DND-41 (cell line): ENCODE measurements around the gene FAM83C.

ENCODE experiments used
- ATAC-seq: fragments of 200-7000 bp; cut with Tn5 transposase; 3 replicates; pipeline ENCODE4 v1.9.1; 2021; ENCODE audit warnings: low read depth; ENCODE audit not compliant: insufficient read depth
- DNase-seq: peaks from one replicate; pipeline ENCODE4 v3.0.0-alpha.2; 2020
- H2AFZ ChIP-seq: 2 replicates; pipeline ENCODE4 v1.6.0; 2012; ENCODE audit warnings: low read depth, low read length
- H3K27ac ChIP-seq: 2 replicates; pipeline ENCODE4 v1.5.1; 2012; ENCODE audit warnings: low read length, inconsistent platforms
- H3K27me3 ChIP-seq: fragments of 200-600 bp; sonication (generic); 2 replicates; pipeline ENCODE4 v1.6.0; 2012; ENCODE audit warnings: low read length, mild to moderate bottlenecking, inconsistent platforms; ENCODE audit not compliant: insufficient read depth, poor library complexity
- H3K36me3 ChIP-seq: 2 replicates; pipeline ENCODE4 v1.5.1; 2012; ENCODE audit warnings: low read length, inconsistent platforms; ENCODE audit not compliant: insufficient read depth
- H3K4me1 ChIP-seq: 2 replicates; pipeline ENCODE4 v1.5.1; 2012; ENCODE audit warnings: mild to moderate bottlenecking, low read length; ENCODE audit not compliant: insufficient read depth
- H3K4me2 ChIP-seq: 2 replicates; pipeline ENCODE4 v1.6.0; 2012; ENCODE audit warnings: mild to moderate bottlenecking, moderate library complexity, low read length, inconsistent platforms; ENCODE audit not compliant: insufficient read depth
- H3K4me3 ChIP-seq, 2 experiments: fragments of 200-600 bp in 1 of 2; shearing (Covaris generic) in 1 of 2; 2 replicates each; pipeline ENCODE4 v1.5.1; 2012 to 2016; ENCODE audit warnings: inconsistent platforms in 2 of 2, low read length in 2 of 2, mild to moderate bottlenecking in 2 of 2, low read depth in 1 of 2, moderate library complexity in 1 of 2
- H3K79me2 ChIP-seq: 2 replicates; pipeline ENCODE4 v1.6.0; 2012; ENCODE audit warnings: low read length, inconsistent platforms; ENCODE audit not compliant: insufficient read depth
- H3K9ac ChIP-seq: 2 replicates; pipeline ENCODE4 v1.6.0; 2012; ENCODE audit warnings: low read depth, mild to moderate bottlenecking, inconsistent platforms, low read length, moderate library complexity
- H3K9me3 ChIP-seq: 2 replicates; pipeline ENCODE4 v1.5.1; 2012; ENCODE audit warnings: low read length, moderate library complexity, mild to moderate bottlenecking, inconsistent platforms; ENCODE audit not compliant: insufficient read depth, severe bottlenecking
- H4K20me1 ChIP-seq: 2 replicates; pipeline ENCODE4 v1.6.0; 2012; ENCODE audit warnings: low read length; ENCODE audit not compliant: insufficient read depth
- CTCF ChIP-seq: IDR thresholded peaks from 2 replicates; pipeline ENCODE4 v1.5.1; 2012; ENCODE audit warnings: borderline replicate concordance, low read length, moderate library complexity, mild to moderate bottlenecking; ENCODE audit not compliant: poor library complexity, severe bottlenecking; ENCODE audit errors: extremely low read depth
- EZH2 ChIP-seq: IDR thresholded peaks from 3 replicates; pipeline ENCODE4 v1.6.1; 2012; ENCODE audit warnings: borderline replicate concordance, low read depth, mild to moderate bottlenecking, moderate library complexity, low read length, inconsistent platforms; ENCODE audit not compliant: severe bottlenecking

The FAM83C gene

GRCh38 chr20:35293303-35294292 is 1.4 kb upstream of the FAM83C start:
- H2AFZ ChIP-seq, result no peak overlapping the region
- no peak overlapping the region for H3K9ac ChIP-seq
- DNase-seq (no peak), ATAC-seq (no peak)
- TF ChIP-seq CTCF (no peak), EZH2 (no peak)
- H3K27me3 ChIP-seq, result no peaks in the 10 kb centered on the region
- no peak overlapping the region for H3K4me2 ChIP-seq
- H4K20me1 ChIP-seq, result no peaks in the 10 kb centered on the region
- no peaks in the 10 kb centered on the region for H3K79me2 ChIP-seq
- H3K9me3 ChIP-seq, result no peaks in the 10 kb centered on the region
- no peaks in the 10 kb centered on the region for H3K4me1 ChIP-seq
- H3K4me3 ChIP-seq, result no peak overlapping the region
- no peaks in the 10 kb centered on the region for H3K36me3 ChIP-seq
- no peak overlapping the region for H3K27ac ChIP-seq

GRCh38 chr20:35292504-35293285 is 470 bp upstream of the FAM83C start:
- H3K79me2 ChIP-seq, result no peaks in the 10 kb centered on the region
- H3K9ac ChIP-seq, result no peak overlapping the region
- no peaks in the 10 kb centered on the region for H3K36me3 ChIP-seq
- TF ChIP-seq CTCF (no peak), EZH2 (no peak)
- ATAC-seq (no peak), DNase-seq (no peak)
- no peak overlapping the region for H3K27ac ChIP-seq
- no peaks in the 10 kb centered on the region for H4K20me1 ChIP-seq
- no peaks in the 10 kb centered on the region for H3K4me1 ChIP-seq
- H2AFZ ChIP-seq, result no peak overlapping the region
- H3K9me3 ChIP-seq, result no peaks in the 10 kb centered on the region
- H3K27me3 ChIP-seq, result no peaks in the 10 kb centered on the region
- H3K4me2 ChIP-seq, result no peak overlapping the region
- H3K4me3 ChIP-seq, result no peak overlapping the region

GRCh38 chr20:35290887-35291417 is 1.3 kb downstream of the FAM83C start:
- Histone ChIP-seq H3K9ac (no peak overlapping the region), H3K27ac (no peak overlapping the region), H4K20me1 (no peaks in the 10 kb centered on the region), H3K36me3 (no peaks in the 10 kb centered on the region), H3K79me2 (no peaks in the 10 kb centered on the region), H2AFZ (no peak overlapping the region), H3K27me3 (no peaks in the 10 kb centered on the region), H3K4me2 (no peak overlapping the region), H3K4me1 (no peaks in the 10 kb centered on the region), H3K4me3 (no peak overlapping the region), H3K9me3 (no peaks in the 10 kb centered on the region)
- no peak for DNase-seq
- ATAC-seq, result no peak
- TF ChIP-seq CTCF (no peak), EZH2 (no peak)
